GM19043 (cell line): ENCODE results near the gene HACD4.
"Not testable (repeated sequence)": the region's sequence is repeated elsewhere in the genome, so short reads cannot be mapped to it uniquely, and the experiment has no call there.

Experiments used
- ATAC-seq: cut with Tn5 transposase; IDR thresholded peaks from one replicate; pipeline ENCODE4 v1.9.1; 2021; ENCODE audit warnings: low read depth; ENCODE audit not compliant: unreplicated experiment

The HACD4 gene

GRCh38 chr9:20974191-20974938 is 57.1 kb downstream of the HACD4 start:
- not testable (repeated sequence) for ATAC-seq

GRCh38 chr9:20973246-20973947 is 58.0 kb downstream of the HACD4 start:
- not testable (repeated sequence) for ATAC-seq

- no peak for ATAC-seq
Observed at GRCh38 chr9:20972684-20973083, 58.8 kb downstream of the HACD4 start.

GRCh38 chr9:20962536-20963225 is 68.8 kb downstream of the HACD4 start:
- no peak for ATAC-seq

- no peak for ATAC-seq
Observed at GRCh38 chr9:20950707-20951106, 80.7 kb downstream of the HACD4 start.
